ENCODE data around the gene TOP2A. TPM values are rescaled to one million over a fixed set of nuclear protein-coding genes. Genes with fewer than 3 reads are reported as not detected.

TOP2A gene, protein sequence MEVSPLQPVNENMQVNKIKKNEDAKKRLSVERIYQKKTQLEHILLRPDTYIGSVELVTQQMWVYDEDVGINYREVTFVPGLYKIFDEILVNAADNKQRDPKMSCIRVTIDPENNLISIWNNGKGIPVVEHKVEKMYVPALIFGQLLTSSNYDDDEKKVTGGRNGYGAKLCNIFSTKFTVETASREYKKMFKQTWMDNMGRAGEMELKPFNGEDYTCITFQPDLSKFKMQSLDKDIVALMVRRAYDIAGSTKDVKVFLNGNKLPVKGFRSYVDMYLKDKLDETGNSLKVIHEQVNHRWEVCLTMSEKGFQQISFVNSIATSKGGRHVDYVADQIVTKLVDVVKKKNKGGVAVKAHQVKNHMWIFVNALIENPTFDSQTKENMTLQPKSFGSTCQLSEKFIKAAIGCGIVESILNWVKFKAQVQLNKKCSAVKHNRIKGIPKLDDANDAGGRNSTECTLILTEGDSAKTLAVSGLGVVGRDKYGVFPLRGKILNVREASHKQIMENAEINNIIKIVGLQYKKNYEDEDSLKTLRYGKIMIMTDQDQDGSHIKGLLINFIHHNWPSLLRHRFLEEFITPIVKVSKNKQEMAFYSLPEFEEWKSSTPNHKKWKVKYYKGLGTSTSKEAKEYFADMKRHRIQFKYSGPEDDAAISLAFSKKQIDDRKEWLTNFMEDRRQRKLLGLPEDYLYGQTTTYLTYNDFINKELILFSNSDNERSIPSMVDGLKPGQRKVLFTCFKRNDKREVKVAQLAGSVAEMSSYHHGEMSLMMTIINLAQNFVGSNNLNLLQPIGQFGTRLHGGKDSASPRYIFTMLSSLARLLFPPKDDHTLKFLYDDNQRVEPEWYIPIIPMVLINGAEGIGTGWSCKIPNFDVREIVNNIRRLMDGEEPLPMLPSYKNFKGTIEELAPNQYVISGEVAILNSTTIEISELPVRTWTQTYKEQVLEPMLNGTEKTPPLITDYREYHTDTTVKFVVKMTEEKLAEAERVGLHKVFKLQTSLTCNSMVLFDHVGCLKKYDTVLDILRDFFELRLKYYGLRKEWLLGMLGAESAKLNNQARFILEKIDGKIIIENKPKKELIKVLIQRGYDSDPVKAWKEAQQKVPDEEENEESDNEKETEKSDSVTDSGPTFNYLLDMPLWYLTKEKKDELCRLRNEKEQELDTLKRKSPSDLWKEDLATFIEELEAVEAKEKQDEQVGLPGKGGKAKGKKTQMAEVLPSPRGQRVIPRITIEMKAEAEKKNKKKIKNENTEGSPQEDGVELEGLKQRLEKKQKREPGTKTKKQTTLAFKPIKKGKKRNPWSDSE (N-terminal part only)
- 100 to 1,000 TPM; 310 to 347 TPM for total RNA-seq

DNA sequence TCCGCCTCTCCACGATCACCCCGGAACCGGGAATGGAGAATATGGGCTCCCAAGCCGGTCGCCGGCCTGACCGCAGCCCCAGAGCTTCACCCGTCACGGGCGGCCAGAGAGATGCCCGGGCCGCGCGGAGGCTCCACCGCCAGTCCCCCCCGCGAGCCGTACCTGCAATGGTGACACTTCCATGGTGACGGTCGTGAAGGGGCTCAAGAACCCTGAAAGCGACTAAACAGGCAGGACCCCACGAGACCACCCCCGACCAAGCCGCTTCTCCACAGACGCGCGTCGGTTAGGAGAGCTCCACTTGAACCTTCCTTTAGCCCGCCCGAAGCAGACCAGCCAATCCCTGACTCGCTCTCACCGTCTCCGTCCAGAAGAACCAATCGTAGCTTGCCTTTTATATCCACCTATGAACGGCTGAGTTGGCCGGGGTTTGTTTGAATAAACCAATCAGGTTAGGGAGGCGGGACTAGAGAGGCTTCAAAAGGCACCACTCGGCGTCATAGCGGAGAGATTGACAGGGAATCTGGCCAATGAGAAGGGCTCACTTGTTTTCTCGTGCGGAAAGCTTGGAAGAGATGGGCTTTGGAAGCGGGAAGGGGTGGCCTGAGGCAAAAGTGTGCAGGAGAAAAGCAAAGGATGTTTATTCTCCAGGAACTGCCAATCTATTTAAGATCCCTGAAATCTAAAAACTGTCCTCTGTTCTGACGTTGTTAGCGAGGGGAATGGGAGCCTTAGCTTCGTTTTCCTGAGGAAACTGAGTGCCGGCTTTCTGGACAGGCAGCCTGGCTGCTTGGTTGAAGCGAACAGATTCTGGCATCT is at the start of gene TOP2A:
Gene TOP2A, minus strand, starts transcription at position 288 of the 819 bp plus-strand sequence. Its CDS starts 105 bp downstream, at position 183.
- H3K27me3 Mint-ChIP-seq = peaks cover 6% of the 10 kb centered on the region
- H3K36me3 Mint-ChIP-seq = peaks cover 31% of the 10 kb centered on the region
- H3K4me3 Mint-ChIP-seq = peak within 1 kb of the TSS; percentile 89
- H3K27ac Mint-ChIP-seq = peak within 1 kb of the TSS; percentile 95
- peaks cover 28% of the 10 kb centered on the region for H3K4me1 Mint-ChIP-seq
- ATAC-seq = peak; percentile 98
- no peaks in the 10 kb centered on the region for H3K9me3 Mint-ChIP-seq (ENCODE audit: low read depth)
- CTCF ChIA-PET = interaction anchor here (0.6 to 8.7 kb wide), 24 partner anchors 8 to 1131 kb away, joined by 3 to 78 read pairs (median 8); partner anchors contain the start of genes CASC3 and IGFBP4
- DNase-seq = peak; percentile 98

DNA sequence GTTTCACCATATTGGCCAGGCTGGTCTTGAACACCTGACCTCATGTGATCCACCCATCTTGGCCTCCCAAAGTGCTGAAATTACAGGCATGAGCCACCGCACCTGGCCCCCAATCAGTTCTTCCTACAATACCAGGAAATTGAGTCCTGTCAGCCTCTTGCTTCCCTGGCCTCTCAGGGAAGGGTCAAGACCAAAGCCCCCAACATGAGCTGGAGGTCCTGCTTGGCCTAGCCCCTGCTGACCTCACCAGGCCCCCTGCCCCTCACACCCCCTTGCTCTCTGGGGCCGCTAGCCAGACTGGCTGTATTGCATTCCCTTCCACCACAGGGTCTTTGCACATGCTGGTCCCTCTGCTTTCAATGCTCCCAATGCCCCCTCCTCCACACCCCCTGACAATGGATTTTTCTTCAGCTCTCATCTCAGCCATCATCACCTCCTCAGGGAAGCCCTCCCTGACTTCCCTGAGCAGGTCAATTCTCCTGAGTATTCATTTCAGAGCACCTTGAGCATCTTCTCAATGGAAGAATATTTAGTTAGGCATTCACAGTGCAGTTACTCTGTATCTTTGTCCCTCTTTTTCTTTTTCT is 49.7 kb upstream of the TOP2A start:
- Mint-ChIP-seq H3K27me3 (peaks cover 28% of the 10 kb centered on the region), H3K36me3 (no peaks in the 10 kb centered on the region), H3K9me3 (ENCODE audit: low read depth) (no peaks in the 10 kb centered on the region), H3K4me3 (no peak overlapping the region), H3K4me1 (no peaks in the 10 kb centered on the region), H3K27ac (no peak overlapping the region)
- ATAC-seq (no peak), DNase-seq (no peak)
- CTCF ChIA-PET = interaction anchor here (0.6 to 1.8 kb wide), 5 partner anchors 9 to 203 kb away, joined by 3 to 11 read pairs (median 3); no protein-coding TSS in a partner anchor

DNA sequence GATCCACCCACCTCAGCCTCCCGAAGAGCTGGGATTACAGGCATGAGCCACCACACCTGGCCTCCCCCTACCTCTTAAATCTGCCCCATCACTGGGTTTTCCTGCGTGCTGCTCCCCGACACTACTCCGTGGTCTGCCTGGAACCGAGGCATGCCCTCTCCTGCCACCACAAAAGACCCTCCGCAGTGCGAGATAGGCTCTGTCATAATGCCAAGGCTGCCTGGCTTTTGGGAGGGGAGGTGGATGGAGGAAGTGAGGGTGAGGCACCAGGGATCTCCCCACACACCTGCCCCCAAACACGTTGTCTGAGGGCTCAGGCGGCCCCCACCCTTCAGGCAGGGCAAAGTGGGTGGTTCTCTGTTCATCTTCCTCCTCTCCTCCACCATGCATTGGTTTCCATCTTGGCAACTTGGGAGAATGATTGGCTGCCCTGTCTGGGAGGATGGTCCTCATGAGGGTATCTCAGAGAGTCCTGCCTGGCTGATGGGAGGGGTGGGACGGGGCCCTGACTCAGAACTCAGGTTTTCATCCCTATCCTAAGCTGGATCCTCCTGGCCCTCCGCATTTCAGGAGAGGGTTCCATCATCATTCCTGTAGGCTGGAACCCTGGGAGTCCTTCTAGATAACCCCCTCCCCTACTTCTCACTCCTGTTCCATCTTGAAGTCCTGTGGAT is 48.7 kb upstream of the TOP2A start:
- Mint-ChIP-seq H3K4me3 (no peak overlapping the region), H3K27me3 (peaks cover 28% of the 10 kb centered on the region), H3K27ac (no peak overlapping the region), H3K9me3 (ENCODE audit: low read depth) (no peaks in the 10 kb centered on the region), H3K36me3 (no peaks in the 10 kb centered on the region), H3K4me1 (no peaks in the 10 kb centered on the region)
- CTCF ChIA-PET = interaction anchor here (1.0 to 1.8 kb wide), 2 partner anchors 10 to 11 kb away, joined by 5 to 11 read pairs; no protein-coding TSS in a partner anchor
- ATAC-seq (no peak), DNase-seq (no peak)

DNA sequence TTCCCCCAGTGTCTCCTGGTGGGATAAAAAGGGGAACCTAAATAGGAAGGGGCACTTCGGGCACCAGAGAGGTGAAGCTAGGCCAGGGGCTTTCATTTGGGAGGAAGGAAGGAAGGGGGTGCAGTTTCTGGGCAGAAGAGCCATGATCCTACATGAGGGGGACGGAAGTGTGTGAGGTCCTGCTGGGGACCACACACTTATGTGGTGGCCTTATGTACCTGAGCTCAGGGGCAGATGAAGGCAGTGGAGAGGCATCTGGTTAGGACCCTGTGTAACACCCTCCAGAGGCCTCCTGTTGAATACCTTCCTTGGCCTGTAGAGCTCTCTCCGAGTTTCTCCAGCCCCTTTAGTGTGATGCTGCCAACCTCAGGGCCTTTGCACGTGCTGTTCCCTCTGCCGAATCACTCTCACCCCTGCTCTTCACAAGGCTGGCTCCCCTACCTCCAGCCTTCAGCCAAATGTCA is 46.7 kb upstream of the TOP2A start:
- Mint-ChIP-seq H3K36me3 (no peaks in the 10 kb centered on the region), H3K4me3 (no peak overlapping the region), H3K27ac (no peak overlapping the region), H3K9me3 (ENCODE audit: low read depth) (no peaks in the 10 kb centered on the region), H3K4me1 (no peaks in the 10 kb centered on the region), H3K27me3 (peaks cover 18% of the 10 kb centered on the region)
- DNase-seq (no peak), ATAC-seq (no peak)
- CTCF ChIA-PET = interaction anchor here (1.1 to 1.7 kb wide), 3 partner anchors 11 to 69 kb away, joined by 3 to 5 read pairs (median 4); no protein-coding TSS in a partner anchor

DNA sequence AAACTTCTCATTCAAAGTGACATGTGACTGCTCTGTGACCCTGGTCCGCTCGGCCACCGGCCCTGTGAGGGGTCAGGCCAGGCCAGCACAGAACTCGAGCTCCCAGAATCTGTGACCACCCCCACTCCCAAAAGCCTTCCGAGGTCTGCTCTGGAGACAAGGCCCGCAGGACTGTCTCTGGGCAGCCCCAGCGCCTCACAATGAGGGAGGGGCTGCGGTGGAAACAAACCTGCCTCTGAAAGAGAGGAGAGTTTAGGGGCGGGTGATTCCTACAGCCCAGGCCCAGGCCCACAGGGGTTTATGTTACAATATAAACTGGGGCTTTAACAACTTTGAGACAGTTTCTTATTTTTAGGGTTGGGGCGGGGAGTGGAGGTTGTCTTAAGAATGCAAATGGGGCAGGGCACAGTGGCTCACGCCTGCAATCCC is 45.4 kb upstream of the TOP2A start:
- H3K27ac Mint-ChIP-seq = no peak overlapping the region
- ATAC-seq (no peak), DNase-seq (no peak)
- H3K9me3 Mint-ChIP-seq (ENCODE audit: low read depth) = no peaks in the 10 kb centered on the region
- H3K36me3 Mint-ChIP-seq = no peaks in the 10 kb centered on the region
- peaks cover 14% of the 10 kb centered on the region for H3K27me3 Mint-ChIP-seq
- CTCF ChIA-PET = interaction anchor here (1.0 to 1.3 kb wide), 3 partner anchors 19 to 100 kb away, joined by 3 read pairs; no protein-coding TSS in a partner anchor
- no peaks in the 10 kb centered on the region for H3K4me1 Mint-ChIP-seq
- no peak overlapping the region for H3K4me3 Mint-ChIP-seq

DNA sequence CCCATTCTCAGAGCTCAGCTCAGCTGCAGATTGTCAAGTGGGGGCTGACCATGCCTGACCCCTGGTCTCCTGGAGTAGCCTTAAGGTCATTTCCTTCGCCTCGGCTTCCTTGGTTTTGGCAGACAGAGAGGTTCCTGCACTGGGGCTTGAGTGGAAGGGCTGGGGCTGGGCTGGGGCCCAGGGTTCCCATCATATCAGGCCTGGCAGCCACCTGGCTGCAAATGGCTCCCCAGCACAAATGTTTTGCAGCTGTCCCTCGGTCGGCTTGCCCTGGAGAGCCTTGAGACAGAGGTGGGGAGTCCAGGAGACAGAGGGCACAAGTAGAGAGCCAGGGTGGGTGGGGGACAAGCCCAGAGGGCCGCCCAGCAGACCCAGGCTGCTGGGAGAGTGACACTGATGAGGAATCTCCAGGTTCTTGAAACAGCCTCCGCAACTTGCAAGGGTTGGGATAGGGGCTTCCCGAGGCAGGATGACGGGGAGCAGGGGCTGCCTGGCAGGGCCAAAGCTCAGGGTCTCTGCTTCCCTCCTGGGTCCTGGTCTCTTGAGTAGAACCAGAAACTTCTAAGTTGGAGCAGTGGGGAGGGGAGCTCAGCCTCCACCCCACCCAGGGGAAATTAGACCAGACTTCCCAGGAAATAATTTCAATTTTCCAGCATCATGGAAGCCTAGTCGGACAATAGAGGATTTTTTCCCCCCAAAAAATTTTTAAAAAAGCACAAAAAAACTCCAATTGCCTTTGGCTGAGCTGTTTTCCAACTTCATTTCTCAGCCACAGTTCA is 44.8 kb upstream of the TOP2A start:
- peaks cover 13% of the 10 kb centered on the region for H3K27me3 Mint-ChIP-seq
- H3K4me3 Mint-ChIP-seq = no peak overlapping the region
- no peaks in the 10 kb centered on the region for H3K9me3 Mint-ChIP-seq (ENCODE audit: low read depth)
- CTCF ChIA-PET = interaction anchor here (1.0 to 1.3 kb wide), 3 partner anchors 19 to 100 kb away, joined by 3 read pairs; no protein-coding TSS in a partner anchor
- no peak for DNase-seq
- no peaks in the 10 kb centered on the region for H3K4me1 Mint-ChIP-seq
- no peak overlapping the region for H3K27ac Mint-ChIP-seq
- no peak for ATAC-seq
- H3K36me3 Mint-ChIP-seq = no peaks in the 10 kb centered on the region

DNA sequence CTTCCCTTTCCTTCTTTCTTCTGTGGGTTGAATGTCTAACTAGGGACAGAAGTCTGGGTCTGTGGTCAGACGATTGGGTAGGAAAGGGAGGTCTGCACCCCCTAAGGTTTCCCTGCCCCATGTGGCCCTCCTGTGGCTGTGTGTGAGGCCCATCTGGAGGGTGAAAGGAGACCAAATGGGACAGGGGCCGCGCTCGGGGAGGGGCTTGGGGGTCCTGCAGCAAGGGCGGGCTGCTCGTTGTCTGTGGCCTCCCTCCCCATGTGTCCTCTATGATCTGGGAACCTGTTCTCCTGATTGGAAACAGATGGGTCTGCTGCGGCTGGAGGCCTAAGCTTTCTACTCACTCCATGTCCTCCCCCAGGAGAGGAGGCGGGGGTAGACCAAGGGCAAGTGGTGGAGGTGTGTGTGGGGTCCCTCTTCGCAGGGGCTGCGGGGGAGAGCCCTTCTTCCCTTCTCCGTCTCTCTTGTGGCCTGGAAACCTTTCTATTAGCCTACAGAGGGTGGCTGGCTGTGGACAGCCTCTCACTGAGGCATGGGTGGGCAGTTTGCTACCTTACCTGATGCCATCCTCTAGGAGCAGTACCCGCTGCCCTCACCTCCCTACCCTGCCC is 44.1 kb upstream of the TOP2A start:
- DNase-seq (no peak), ATAC-seq (no peak)
- CTCF ChIA-PET = interaction anchor here (1.0 kb wide), 1 partner anchor 14 kb away, joined by 3 read pairs; no protein-coding TSS in a partner anchor
- Mint-ChIP-seq H3K27ac (no peak overlapping the region), H3K36me3 (no peaks in the 10 kb centered on the region), H3K4me3 (no peak overlapping the region), H3K4me1 (no peaks in the 10 kb centered on the region), H3K9me3 (ENCODE audit: low read depth) (no peaks in the 10 kb centered on the region), H3K27me3 (peaks cover 9% of the 10 kb centered on the region)

DNA sequence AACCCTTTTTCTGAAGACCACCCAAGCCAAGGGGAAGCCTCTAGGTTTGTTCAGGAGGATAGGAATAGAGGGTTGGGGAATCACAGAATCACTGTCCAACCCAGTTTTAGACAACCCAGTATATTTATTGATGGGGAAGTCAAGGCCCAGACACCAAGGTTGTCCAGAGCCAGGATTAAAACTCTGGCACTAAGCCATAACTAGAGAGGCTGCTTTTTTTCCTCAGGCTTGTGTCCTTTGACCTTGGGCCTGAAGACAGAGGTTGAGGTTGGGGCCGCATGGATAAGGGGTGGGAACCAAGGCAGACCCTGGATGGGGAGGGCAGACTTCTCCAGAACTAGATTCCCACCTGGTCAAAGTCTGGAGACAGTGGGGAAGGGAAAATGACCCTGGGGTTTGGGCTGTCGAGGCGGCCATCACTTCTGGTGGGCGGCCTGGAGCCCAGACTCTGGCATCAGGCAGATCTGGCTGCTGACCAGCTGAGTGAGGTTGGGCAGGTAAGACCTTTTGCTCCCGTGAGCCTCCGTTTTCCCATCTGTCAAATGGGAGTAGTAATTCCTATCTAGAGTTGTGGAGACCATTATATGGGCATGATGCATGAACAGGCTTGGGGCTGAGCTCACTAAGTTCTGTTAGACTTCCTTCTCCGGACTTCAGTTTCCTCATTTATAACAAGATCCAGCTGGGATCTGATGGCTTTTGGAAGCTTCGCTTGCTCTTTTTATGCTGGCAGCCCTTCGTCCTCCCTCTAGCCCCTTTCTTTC is 43.5 kb upstream of the TOP2A start:
- H3K9me3 Mint-ChIP-seq (ENCODE audit: low read depth) = no peaks in the 10 kb centered on the region
- no peak overlapping the region for H3K27ac Mint-ChIP-seq
- H3K4me1 Mint-ChIP-seq = no peaks in the 10 kb centered on the region
- no peak overlapping the region for H3K4me3 Mint-ChIP-seq
- DNase-seq (no peak), ATAC-seq (no peak)
- H3K27me3 Mint-ChIP-seq = peaks cover 9% of the 10 kb centered on the region
- CTCF ChIA-PET = interaction anchor here (0.8 to 1.0 kb wide), 2 partner anchors 15 to 56 kb away, joined by 3 read pairs; no protein-coding TSS in a partner anchor
- no peaks in the 10 kb centered on the region for H3K36me3 Mint-ChIP-seq

DNA sequence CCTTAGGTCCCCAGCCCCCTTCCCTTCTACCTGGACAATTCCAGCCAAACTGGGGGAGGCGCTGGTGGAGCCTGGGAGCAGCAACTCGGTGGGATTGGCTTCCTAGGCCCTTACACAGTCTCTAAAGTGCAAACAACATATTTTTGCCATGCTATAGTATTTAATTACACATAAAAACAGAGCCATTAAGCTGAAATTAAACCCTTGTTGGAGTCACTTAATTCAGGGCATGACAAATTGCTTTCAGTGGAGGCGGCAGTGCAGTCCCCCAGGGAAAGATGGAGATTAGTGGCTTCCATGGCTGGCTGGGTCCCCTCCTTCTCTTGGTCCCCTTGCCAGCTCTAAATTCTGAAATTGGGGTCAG is 42.9 kb upstream of the TOP2A start:
- no peak for ATAC-seq
- H3K36me3 Mint-ChIP-seq = no peaks in the 10 kb centered on the region
- no peak overlapping the region for H3K27ac Mint-ChIP-seq
- H3K4me1 Mint-ChIP-seq = no peaks in the 10 kb centered on the region
- no peak overlapping the region for H3K4me3 Mint-ChIP-seq
- H3K9me3 Mint-ChIP-seq (ENCODE audit: low read depth) = no peaks in the 10 kb centered on the region
- DNase-seq = no peak
- CTCF ChIA-PET = interaction anchor here (0.8 kb wide), 1 partner anchor 57 kb away, joined by 3 read pairs; no protein-coding TSS in a partner anchor
- peaks cover 8% of the 10 kb centered on the region for H3K27me3 Mint-ChIP-seq

Data from activated CD8-positive, alpha-beta memory T cell treated with anti-CD3 and anti-CD28 coated beads, Interleukin-2, amount 10 ng/mL, durations not matched to agents 7 days and 5 days (primary cell).